Mucosa of descending colon (tissue), 3 donors: Measurements from ENCODE around the gene MYH16. TPM values are rescaled to one million over a fixed set of nuclear protein-coding genes. Genes with fewer than 3 reads are reported as not detected.
"Not testable (repeated sequence)": the region's sequence is repeated elsewhere in the genome, so short reads cannot be mapped to it uniquely, and the experiment has no call there.

Experiments
- ATAC-seq: fragments of 200-7000 bp; cut with Tn5 transposase; one replicate; pipeline ENCODE4 v1.9.1; 2020; ENCODE audit warnings: mild to moderate bottlenecking, moderate library complexity
- DNase-seq, 3 donors: peaks; one replicate each; pipeline ENCODE4 v3.0.0-alpha.2; 2020
- H3K36me3 ChIP-seq: fragments of 200-600 bp; one replicate; pipeline ENCODE4 v1.8.0; 2021; ENCODE audit warnings: low read depth, mild to moderate bottlenecking
- H3K4me1 ChIP-seq: fragments of 200-600 bp; one replicate; pipeline ENCODE4 v1.8.0; 2021; ENCODE audit warnings: low read depth, mild to moderate bottlenecking
- H3K4me3 ChIP-seq: fragments of 200-600 bp; one replicate; pipeline ENCODE4 v1.8.0; 2021; ENCODE audit warnings: mild to moderate bottlenecking
- H3K9me3 ChIP-seq: fragments of 200-600 bp; one replicate; pipeline ENCODE4 v1.8.0; 2021; ENCODE audit warnings: mild to moderate bottlenecking
- CTCF ChIP-seq: fragments of 200-600 bp; IDR thresholded peaks from one replicate; pipeline ENCODE4 v1.8.0; 2022; ENCODE audit warnings: antibody characterized with exemption, mild to moderate bottlenecking
- intact Hi-C, 2 donors: fragments of 100-400 bp; cut with DNase I in 1 of 2; cut with micrococcal nuclease in 1 of 2; formaldehyde crosslinking; loops; one replicate each; pipeline versions ENCODE4 v1.11.0 to v1.11.1; 2022; cut with DNase I, micrococcal nuclease
- long read RNA-seq, 2 donors: library from polyadenylated mRNA; unstranded; transcript quantifications; one replicate each; pipeline ENCODE4 v2.0.0, GENCODE V29; 2019 to 2021
- total RNA-seq, 3 donors: library from RNA; stranded (reverse); fragmentation: NEBNext Ultra II Directional in 2 of 3; extraction: Animal tissue kit (Norgen Biotek cat#: 25700) in 2 of 3; gene quantifications; one replicate each; pipeline versions ENCODE4 v1.2.1 to v1.2.4, GENCODE V29; 2021 to 2023
- donor health status: DM: no; HTN: no; CAD: no; lungs with moderate emphysema.
- donor health status: DM: no; HTN: no; CAD: no.
- donor health status: DM: no; HTN: yes; CAD: no.

MYH16 gene
- not detected for total RNA-seq
- long read RNA-seq, donor 1, partial matches to known transcripts = 0 of 1 reads
- long read RNA-seq, donor 1, other reads (novel, unspliced or antisense) = 1 of 1 reads
- long read RNA-seq, donor 2, partial matches to known transcripts = 0 of 1 reads
- long read RNA-seq, donor 2, other reads (novel, unspliced or antisense) = 1 of 1 reads

GRCh38 chr7:99272476-99273045, at the start of gene MYH16:
Gene MYH16, plus strand, starts transcription at chr7:99272839.
- no peaks in the 10 kb centered on the region for H3K9me3 ChIP-seq
- DNase-seq (no peak), ATAC-seq (no peak)
- H3K36me3 ChIP-seq = no peaks in the 10 kb centered on the region
- peaks cover 2% of the 10 kb centered on the region for H3K4me1 ChIP-seq
- H3K4me3 ChIP-seq = no peak within 1 kb of the TSS
- TF ChIP-seq CTCF = no peak
- intact Hi-C loops = no loop called here

GRCh38 chr7:99224263-99224898, 48.3 kb upstream of the MYH16 start:
- H3K36me3 ChIP-seq, H3K4me1 ChIP-seq, H3K9me3 ChIP-seq, H3K4me3 ChIP-seq, intact Hi-C loops, DNase-seq: not testable (repeated sequence)
- ATAC-seq = peak; percentile 93

GRCh38 chr7:99224899-99225265, 47.8 kb upstream of the MYH16 start:
- Histone ChIP-seq H3K9me3 (no peaks in the 10 kb centered on the region), H3K36me3 (no peaks in the 10 kb centered on the region), H3K4me3 (no peak overlapping the region), H3K4me1 (no peaks in the 10 kb centered on the region)
- intact Hi-C loops = no loop called here
- no peak for ATAC-seq
- no peak for DNase-seq
- no peak for TF ChIP-seq CTCF

GRCh38 chr7:99229234-99229633, 43.4 kb upstream of the MYH16 start:
- no peak for TF ChIP-seq CTCF
- DNase-seq = no peak
- intact Hi-C loops = no loop called here

GRCh38 chr7:99232082-99232770, 40.4 kb upstream of the MYH16 start:
- no peaks in the 10 kb centered on the region for H3K4me1 ChIP-seq
- intact Hi-C loops = no loop called here
- TF ChIP-seq CTCF = no peak
- no peaks in the 10 kb centered on the region for H3K36me3 ChIP-seq
- no peak for DNase-seq
- no peaks in the 10 kb centered on the region for H3K9me3 ChIP-seq
- H3K4me3 ChIP-seq = no peak overlapping the region
- no peak for ATAC-seq

More at GRCh38 chr7:99229234-99229633, 43.4 kb upstream of the MYH16 start:
- Histone ChIP-seq H3K4me1 (no peaks in the 10 kb centered on the region), H3K36me3 (no peaks in the 10 kb centered on the region), H3K4me3 (no peak overlapping the region), H3K9me3 (no peaks in the 10 kb centered on the region)
- ATAC-seq = no peak

GRCh38 chr7:99232955-99233354, 39.7 kb upstream of the MYH16 start:
- H3K4me1 ChIP-seq, DNase-seq, H3K4me3 ChIP-seq, ATAC-seq, H3K9me3 ChIP-seq, intact Hi-C loops, H3K36me3 ChIP-seq: not testable (repeated sequence)
